ENCODE measurements around the gene THRA. TPM values are rescaled to one million over a fixed set of nuclear protein-coding genes. Genes with fewer than 3 reads are reported as not detected.

Gene THRA
- total and polyA plus RNA-seq, 2 of the 8 experiments (the other 6 are each of a cell fraction or from before 2014, with no cell fraction given), result 6.4 to 10.2 TPM

DNA sequence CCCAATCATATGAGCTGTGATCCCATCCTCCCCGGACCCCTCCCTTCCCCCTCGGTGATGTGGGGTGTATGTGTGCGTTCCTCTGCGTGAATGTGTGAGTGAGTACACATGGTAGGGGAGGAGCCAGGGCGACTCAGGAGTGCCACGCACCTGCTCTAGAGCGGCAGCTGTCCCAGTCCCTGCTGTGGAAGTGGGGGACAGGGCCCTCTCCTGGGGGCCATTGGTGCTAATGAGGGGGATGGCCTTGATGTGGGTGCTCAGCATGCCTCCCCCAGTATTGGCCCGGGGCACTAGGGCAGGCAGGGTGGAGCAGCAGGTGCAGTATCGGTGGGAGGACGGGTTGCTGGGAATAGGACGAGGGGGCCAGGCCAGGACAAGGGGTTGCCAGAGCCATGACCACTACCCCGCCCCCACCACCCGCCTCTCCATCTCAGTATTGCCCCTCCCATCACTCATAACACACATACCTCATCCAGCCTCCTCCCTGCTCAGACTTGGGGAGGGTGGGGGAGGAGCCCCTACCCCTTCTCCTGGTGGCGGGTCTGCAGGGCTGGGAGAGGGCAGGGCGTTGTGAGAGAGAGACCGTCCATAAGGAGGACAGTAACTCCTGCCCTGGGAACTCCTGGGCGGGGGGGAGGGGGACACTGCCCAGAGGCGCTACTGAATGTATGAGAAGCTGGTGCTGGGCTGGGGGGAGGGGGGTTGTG is 29.1 kb downstream of the THRA start (continued):
- TF ChIP-seq RFX5 (IDR thresholded peaks at IDR 0.05; ENCODE audit: borderline replicate concordance, low read depth, low read length) (no peak), NANOG (IDR thresholded peaks at IDR 0.05; ENCODE audit: insufficient read depth, low read depth, low read length, poor library complexity, severe bottlenecking) (no peak), PHF8 (conservative IDR thresholded peaks at IDR 0.05; ENCODE audit: low read depth, low read length) (no peak), SP2 (IDR thresholded peaks at IDR 0.05; ENCODE audit: low read length) (no peak)

Measured in H1 (cell line).